GM12872 (cell line): ENCODE results near the gene ADAMTSL3.

Source experiments
- TF ChIP-seq, protein P1 (sequence below): IDR thresholded peaks from 3 replicates; pipeline ENCODE4 v1.5.1; 2011; ENCODE audit warnings: low read depth, mild to moderate bottlenecking, low read length, moderate library complexity; ENCODE audit not compliant: insufficient read depth

Gene ADAMTSL3

DNA sequence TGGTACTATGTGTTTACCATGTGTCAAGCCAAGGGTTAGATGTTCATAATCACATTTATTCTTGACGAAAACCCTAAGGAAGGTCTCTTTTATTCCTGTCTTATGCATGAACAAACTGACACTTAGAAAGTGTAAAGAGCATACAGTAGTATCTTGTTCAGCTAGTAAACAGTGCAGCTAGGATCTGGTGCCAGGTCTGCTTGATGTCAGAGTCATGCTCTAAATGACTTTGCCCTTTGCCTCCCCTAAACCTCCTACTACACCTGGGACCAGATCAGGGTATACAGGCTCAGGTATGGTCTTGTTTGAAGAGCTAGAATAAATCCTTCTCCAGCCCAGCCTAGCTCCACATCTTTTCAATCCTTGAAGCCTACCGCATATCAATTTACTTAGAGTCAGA is 232.4 kb downstream of the ADAMTSL3 start:
- TF ChIP-seq, protein P1, sequence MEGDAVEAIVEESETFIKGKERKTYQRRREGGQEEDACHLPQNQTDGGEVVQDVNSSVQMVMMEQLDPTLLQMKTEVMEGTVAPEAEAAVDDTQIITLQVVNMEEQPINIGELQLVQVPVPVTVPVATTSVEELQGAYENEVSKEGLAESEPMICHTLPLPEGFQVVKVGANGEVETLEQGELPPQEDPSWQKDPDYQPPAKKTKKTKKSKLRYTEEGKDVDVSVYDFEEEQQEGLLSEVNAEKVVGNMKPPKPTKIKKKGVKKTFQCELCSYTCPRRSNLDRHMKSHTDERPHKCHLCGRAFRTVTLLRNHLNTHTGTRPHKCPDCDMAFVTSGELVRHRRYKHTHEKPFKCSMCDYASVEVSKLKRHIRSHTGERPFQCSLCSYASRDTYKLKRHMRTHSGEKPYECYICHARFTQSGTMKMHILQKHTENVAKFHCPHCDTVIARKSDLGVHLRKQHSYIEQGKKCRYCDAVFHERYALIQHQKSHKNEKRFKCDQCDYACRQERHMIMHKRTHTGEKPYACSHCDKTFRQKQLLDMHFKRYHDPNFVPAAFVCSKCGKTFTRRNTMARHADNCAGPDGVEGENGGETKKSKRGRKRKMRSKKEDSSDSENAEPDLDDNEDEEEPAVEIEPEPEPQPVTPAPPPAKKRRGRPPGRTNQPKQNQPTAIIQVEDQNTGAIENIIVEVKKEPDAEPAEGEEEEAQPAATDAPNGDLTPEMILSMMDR: no peak

DNA sequence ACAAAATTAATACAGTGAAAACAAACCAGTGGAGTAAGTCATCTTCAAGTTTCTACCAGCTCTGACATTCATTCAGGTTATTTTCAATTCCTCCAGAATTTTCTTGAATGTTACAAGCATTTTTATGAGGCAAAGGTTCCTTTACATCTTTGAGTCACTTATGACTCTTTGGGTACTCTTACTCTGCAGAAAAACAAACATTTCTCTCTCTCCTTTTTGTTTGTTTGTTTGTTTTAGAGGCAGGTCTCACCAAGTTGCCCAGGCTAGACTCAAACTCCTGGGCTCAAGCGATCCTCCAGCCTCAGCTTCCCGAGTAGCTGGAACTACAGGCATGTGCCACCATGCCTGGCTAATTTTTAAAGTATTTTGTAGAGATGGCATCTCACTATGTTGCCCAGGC is 233.5 kb downstream of the ADAMTSL3 start:
- TF ChIP-seq, protein P1: no peak

DNA sequence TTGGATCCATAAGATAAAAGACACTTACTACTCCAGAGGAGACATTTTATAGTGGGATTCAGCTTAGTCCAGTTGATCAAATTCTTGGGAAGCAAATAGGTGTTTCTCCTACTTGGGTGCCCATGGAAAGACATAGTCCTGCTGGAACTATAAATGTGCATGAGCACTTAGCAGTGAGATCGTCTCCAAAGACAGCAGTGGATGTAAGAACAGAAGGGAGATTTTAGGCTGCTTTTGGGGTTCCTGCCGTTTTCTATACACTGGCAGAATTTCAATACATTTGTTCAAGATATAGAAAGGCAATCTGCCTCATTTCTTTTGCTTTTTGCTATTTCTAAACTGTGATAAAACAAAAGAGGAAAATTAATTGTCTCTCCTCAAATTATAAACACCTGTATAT is 234.0 kb downstream of the ADAMTSL3 start:
- TF ChIP-seq, protein P1: no peak

DNA sequence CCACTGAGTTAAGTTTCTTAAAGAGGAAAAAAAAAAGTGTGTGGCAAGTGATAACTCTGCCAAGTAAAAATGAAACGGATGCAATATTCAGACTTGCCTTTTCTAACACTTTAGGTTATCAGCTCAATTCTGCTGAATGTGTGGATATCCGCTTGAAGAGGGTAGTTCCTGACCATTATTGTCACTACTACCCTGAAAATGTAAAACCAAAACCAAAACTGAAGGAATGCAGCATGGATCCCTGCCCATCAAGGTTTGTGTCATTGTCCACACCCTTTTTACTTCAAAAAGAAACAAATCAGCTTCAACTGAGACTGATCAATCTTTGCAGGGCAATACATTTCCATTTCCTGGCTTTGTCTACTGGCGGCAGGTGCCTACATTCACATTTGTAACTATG is 236.1 kb downstream of the ADAMTSL3 start:
- TF ChIP-seq, protein P1: no peak

DNA sequence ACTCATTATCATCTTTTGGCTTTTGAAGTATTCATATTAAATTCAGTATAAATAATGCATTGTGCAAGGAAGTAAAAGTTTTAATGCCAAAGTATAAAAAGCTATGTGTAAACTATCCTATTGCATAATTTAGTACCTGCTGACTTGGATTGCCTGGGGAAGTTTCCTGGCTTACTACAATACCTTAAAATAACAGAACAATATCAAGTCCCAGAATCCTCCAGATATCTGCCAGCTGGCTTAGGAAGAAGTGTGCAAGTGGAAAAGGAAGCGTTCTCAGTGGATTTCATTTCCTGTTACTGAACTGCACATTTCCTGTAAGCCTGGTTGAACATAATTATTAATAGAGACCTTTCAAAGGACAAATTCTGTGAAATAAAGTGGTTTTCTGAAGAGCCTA is 236.7 kb downstream of the ADAMTSL3 start:
- TF ChIP-seq, protein P1: no peak

DNA sequence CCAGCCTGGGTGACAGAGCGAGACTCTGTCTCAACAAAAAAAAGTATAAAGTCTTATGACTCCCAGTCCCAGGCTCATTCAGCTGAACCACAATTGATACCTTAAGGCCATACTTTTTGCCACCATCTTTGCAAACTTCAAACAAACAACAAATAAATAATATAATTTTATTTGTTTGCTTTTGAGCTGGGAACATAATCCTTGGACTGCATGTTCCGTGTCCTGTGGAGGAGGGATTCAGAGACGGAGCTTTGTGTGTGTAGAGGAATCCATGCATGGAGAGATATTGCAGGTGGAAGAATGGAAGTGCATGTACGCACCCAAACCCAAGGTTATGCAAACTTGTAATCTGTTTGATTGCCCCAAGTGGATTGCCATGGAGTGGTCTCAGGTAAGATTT is 238.6 kb downstream of the ADAMTSL3 start:
- TF ChIP-seq, protein P1: no peak

DNA sequence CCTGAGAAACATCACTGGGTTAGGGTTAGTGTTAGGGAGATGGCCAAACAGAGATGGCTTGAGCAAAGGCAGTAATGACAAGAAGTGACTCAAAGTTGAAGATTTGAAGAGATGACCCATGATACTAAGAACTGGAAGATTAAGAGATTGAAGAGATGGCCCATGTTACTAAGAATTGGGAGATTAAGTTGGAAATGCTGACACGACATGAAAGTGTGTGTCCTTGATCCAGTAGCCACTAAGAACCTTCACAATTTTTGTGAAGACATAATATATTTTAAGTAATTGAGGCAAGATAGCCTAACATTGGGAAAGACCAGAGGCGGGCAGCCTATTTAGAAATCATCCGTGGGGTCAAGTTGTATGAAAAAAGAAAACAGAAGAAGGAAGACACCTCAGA is 239.4 kb downstream of the ADAMTSL3 start:
- TF ChIP-seq, protein P1: no peak

DNA sequence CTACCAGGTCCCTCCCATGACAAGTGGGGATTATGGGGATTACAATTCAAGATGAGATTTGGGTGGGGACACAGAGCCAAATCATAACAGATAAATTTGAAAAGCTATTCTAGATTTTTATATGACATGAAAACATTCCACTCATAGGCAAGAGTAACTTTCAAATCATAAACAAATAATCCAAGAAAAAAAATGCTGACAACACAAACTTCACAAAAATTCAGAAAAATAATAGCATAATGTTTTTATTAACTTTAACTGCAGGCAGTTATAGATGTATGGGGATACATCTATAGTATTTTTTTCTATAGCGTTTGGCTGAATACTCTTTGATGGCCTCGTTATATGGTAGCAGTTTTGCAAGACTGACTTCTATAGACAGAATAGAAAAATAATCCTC is 243.1 kb downstream of the ADAMTSL3 start:
- TF ChIP-seq, protein P1: no peak
